ENCODE data around the gene SLC10A7.

SLC10A7 gene

GRCh38 chr4:146495269-146495668 is 26.5 kb downstream of the SLC10A7 start:
- no peak for DNase-seq (ENCODE audit: low read depth in 2 of 2)

- no peak for DNase-seq (ENCODE audit: low read depth in 2 of 2)
Observed at GRCh38 chr4:146494143-146494542, 27.6 kb downstream of the SLC10A7 start.

GRCh38 chr4:146490106-146490505 is 31.6 kb downstream of the SLC10A7 start:
- DNase-seq (ENCODE audit: low read depth in 2 of 2): no peak

GRCh38 chr4:146488495-146489174 is 33.1 kb downstream of the SLC10A7 start:
- no peak for DNase-seq (ENCODE audit: low read depth in 2 of 2)

DNA sequence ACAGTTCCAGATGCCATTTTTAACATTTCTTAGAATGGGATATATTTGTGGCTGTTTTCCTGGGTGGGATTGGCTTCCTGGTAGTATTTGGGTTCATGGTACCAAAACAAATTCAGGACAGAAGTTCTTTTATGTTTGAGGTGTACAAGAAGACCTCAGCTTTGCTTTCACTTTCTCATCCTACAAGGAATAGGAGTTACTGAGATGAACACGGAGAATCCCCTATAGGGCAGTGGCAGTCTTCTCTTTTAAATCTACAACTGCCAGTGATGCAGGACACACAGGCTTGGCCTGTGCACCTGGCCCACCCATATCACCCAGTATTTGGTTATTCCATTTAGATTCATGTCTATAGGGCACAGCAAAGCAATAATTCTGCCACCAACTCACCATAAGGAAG is 35.2 kb downstream of the SLC10A7 start:
- DNase-seq (ENCODE audit: low read depth in 2 of 2): no peak

DNA sequence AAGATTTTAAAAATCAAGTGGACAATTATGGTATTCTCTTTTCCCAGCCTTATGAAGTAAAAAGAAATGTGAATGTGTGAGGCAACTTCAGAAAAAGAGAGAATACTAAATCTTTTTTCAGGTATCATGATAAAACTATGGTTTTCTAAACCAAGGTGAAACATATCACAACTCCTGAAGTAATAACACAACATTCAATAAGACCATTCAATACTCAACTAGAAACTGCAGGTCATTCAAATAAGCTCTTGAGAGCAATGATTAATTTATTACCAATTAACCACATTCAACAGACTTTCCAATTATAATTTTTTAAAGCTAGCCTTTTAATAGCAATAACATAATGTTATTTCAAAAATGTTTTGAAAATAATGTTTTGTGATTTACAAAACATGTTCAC is 35.8 kb downstream of the SLC10A7 start:
- no peak for DNase-seq (ENCODE audit: low read depth in 2 of 2)

DNA sequence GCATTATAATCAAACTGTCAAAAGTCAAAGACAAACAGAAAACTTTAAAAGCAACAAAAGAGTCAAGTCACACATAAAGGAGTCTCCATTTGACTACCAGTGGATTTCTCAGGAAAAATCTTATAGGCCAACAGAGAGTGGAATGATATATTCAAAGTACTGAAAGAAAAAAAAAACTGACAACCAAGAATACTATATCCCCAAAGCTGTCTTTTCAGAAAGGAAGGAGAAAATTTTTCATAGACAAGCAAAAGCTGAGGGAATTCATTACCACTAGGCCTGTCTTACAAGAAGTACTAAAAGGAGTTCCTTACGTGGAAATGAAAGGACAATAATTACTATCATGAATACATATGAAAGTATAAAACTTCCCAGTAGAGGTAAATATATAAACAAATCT is 39.0 kb downstream of the SLC10A7 start:
- DNase-seq (ENCODE audit: low read depth in 2 of 2): no peak

GRCh38 chr4:146481246-146481645 is 40.5 kb downstream of the SLC10A7 start:
- no peak for DNase-seq (ENCODE audit: low read depth in 2 of 2)

- DNase-seq (ENCODE audit: low read depth in 2 of 2): no peak
Observed at GRCh38 chr4:146478009-146478408, 43.7 kb downstream of the SLC10A7 start.

- DNase-seq (ENCODE audit: low read depth in 2 of 2): no peak
Observed at GRCh38 chr4:146477054-146477453, 44.7 kb downstream of the SLC10A7 start.

DNA sequence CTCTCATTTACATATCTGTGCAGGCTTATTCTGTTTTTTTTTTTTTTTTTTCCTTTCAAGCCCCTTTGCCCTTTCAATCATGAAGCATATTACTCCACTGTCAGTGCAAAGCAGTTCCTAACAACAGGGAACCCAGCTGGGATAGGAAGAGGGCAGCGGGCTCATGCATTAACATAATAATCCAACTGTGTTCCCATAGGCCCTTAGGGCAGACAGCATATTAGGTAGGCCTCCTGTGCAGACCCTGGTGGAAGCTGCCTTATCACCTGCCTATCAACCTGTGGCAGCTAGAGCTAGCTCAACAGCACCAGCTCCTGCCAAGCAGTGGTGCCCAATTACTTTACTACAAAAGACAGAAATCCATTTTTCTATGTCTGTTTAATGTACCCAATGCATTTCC is 49.3 kb downstream of the SLC10A7 start:
- DNase-seq (ENCODE audit: low read depth in 2 of 2): no peak

DNA sequence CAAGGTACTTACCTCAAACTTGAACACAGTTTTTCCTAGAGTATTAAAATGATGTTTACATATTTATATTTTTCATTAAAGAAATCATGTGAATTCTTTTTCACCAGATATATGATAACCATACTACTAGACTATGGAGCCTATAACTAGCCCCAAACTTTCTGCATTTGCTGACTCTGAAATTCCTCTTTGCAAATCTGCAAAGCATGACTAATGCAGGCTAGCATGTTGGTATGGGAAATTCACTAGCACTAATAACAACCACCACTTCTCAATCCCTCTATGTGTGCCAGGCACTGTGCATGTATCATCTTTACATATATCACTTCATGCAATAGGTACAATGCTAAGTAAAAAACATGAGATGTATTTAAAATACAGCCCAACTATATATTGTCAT is 51.1 kb downstream of the SLC10A7 start:
- DNase-seq (ENCODE audit: low read depth in 2 of 2): no peak

DNA sequence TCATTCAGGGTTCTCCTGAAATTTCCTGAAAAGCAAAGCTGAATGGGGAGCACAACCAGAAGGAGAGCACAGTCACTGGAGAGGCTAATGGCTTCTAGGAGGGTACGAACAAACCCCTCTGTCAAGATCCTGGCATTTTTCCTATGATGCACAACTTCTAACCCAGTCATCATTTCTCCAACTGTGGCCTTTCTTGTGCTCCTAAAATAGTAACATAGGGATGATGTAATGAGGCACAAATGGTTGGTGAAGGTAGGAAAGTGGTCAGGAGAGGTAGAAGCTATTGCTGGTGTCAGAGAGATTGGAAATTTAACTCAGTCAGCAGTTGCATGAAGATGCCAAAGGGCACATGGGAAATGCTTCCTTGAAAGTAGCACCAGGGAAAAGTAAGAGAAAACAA is 52.7 kb downstream of the SLC10A7 start:
- DNase-seq (ENCODE audit: low read depth in 2 of 2): no peak

DNA sequence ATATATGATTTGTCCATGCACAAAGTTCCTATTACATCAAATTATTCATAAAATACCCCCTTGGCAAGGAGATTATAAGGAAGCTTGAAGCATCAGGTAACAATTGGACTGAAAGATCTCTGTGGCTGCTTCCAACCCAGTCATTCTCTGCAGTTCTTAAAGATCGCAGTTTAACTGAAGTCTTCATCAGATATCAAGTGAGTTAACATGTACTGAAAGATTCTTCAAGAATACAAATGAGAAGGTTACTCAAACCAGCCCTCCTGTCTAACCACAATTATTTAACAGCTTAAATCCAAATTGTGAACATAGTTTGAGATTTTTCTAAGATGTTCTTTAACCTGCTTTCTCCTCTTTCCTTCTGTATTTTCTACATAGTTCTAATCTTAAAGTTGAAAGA is 56.1 kb downstream of the SLC10A7 start:
- no peak for DNase-seq (ENCODE audit: low read depth in 2 of 2)

- DNase-seq (ENCODE audit: low read depth in 2 of 2): no peak
Observed at GRCh38 chr4:146462251-146462650, 59.5 kb downstream of the SLC10A7 start.

DNA sequence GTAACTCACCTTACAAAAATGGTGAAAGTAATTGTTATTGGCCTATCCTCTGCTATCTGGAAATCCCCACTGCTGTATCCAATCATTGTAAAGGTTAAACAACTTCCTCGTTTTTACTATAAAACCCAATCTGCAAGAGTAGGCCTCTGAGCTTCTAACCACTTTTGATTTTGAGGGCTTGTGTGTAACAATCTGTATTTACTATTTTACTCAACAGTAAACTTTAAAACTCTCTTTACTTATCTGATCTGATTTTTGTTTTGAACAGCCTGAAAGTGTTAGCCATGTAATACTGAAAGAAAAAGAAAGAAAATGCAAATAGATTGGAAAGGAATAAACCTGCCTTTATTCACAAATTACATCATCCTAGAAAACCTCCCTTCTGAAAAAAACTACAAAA is 63.1 kb downstream of the SLC10A7 start:
- DNase-seq (ENCODE audit: low read depth in 2 of 2): no peak

DNA sequence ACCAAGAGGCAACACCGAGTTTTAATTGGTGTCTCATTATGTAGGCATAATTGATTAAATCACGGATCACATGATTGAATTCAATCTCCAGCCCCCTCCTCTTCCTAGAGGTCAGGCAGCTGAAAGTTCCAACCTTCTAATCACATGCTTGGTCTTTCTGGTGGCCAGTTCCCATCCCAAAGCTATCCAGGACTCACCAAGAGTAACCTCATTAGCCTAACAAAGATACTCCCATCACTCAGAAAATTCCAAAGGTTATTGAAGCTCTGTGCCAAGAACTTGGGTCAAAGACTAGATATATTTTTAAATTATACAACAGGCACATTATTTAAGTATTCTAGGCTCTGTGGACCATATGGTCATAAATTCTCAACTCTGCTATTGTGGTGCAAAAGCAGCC is 65.1 kb downstream of the SLC10A7 start:
- no peak for DNase-seq (ENCODE audit: low read depth in 2 of 2)

GRCh38 chr4:146453181-146453807 is 68.4 kb downstream of the SLC10A7 start:
- DNase-seq (ENCODE audit: low read depth in 2 of 2): no peak

DNA sequence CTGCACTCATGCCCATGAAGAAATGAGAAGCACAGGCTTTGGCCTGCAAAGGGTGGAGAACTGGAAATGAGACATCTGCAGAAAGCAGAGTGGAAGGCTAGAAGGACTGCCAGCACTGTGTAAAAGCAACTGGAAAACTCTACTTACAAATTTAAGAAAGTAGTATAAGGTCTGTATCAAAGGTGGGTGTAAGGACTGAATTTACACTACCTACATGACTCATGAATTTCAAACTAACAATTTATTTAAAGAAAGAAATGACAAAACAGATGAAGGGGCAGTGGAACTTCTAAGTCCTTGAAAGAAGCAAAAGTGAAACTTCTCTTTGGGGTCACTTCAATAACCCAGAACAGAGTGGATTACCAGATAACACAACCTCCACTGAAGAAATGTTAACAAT is 71.2 kb downstream of the SLC10A7 start:
- no peak for DNase-seq (ENCODE audit: low read depth in 2 of 2)

- no peak for DNase-seq (ENCODE audit: low read depth in 2 of 2)
Observed at GRCh38 chr4:146446555-146446954, 75.2 kb downstream of the SLC10A7 start.

GRCh38 chr4:146445198-146446150 is 76.3 kb downstream of the SLC10A7 start:
- DNase-seq (ENCODE audit: low read depth in 2 of 2): no peak

DNA sequence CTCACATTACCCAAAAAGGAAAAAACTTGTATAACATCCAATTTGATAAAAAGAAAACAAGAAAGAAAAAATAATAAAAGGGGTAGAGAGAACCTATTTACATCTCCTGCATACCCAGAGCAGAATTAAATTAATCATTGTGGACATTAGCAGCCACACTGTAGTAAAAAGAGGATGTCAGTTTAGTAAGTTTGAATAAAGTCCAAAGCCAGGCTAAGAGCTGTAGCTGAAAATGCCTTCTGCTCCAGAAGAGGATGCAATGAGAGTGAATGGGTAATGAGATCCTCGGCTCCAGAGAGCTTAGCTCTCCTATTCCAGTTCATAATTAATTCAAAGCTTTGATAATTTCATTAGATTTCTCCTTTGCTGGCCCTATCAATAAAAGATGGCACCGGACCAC is 78.2 kb downstream of the SLC10A7 start:
- no peak for DNase-seq (ENCODE audit: low read depth in 2 of 2)

DNA sequence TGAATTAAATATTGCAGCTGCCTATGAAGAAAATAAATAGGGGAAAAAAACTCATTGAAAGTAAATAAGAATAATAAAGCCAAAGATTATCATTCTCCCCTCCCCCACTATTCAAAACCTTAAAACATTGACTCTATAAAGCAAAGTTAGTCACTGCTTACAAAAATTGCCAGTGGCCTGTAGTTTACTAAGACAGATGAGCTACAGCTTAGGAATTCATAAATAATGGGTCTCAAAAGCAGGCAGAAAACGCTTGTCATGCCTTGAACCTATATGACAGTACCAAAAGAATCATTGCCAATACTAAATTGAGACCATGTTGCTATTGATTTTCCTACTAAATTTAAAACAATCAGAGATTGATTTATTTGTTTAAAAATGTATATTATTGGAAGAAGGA is 78.9 kb downstream of the SLC10A7 start:
- no peak for DNase-seq (ENCODE audit: low read depth in 2 of 2)

All from stimulated activated CD8-positive, alpha-beta memory T cell treated with anti-CD3 and anti-CD28 coated beads, Interleukin-7, amount 100 ng/mL, for 1 hour (primary cell).